WERI-Rb-1 (cell line): ENCODE measurements around the gene COX7B2.

Source experiments
- DNase-seq: peaks from one replicate; pipeline ENCODE4 v3.0.0-alpha.2; 2020
- H3K27ac ChIP-seq: fragments of 250-450 bp; sonication (Bioruptor Pico); 2 replicates; pipeline ENCODE4 v1.5.1; 2020; ENCODE audit warnings: mild to moderate bottlenecking, moderate library complexity
- H3K27me3 ChIP-seq: fragments of 250-450 bp; sonication (Bioruptor Pico); 2 replicates; pipeline ENCODE4 v1.5.1; 2021; ENCODE audit warnings: mild to moderate bottlenecking, low read depth, moderate library complexity; ENCODE audit not compliant: insufficient read depth, severe bottlenecking
- H3K36me3 ChIP-seq: fragments of 250-450 bp; sonication (Bioruptor Pico); 2 replicates; pipeline ENCODE4 v1.5.1; 2020; ENCODE audit warnings: mild to moderate bottlenecking, moderate library complexity
- H3K4me3 ChIP-seq: 2 replicates; pipeline ENCODE4 v1.5.1; 2011; ENCODE audit warnings: low read depth, mild to moderate bottlenecking, control low read depth, low read length
- H3K9me3 ChIP-seq: fragments of 250-450 bp; sonication (Bioruptor Pico); 2 replicates; pipeline ENCODE4 v1.5.1; 2021; ENCODE audit warnings: mild to moderate bottlenecking, moderate library complexity; ENCODE audit not compliant: severe bottlenecking
- TF ChIP-seq, protein P1 (sequence below): IDR thresholded peaks from 2 replicates; pipeline ENCODE4 v1.5.1; 2011; ENCODE audit warnings: low read depth, mild to moderate bottlenecking, control low read depth, inconsistent platforms, low read length

COX7B2 gene

DNA sequence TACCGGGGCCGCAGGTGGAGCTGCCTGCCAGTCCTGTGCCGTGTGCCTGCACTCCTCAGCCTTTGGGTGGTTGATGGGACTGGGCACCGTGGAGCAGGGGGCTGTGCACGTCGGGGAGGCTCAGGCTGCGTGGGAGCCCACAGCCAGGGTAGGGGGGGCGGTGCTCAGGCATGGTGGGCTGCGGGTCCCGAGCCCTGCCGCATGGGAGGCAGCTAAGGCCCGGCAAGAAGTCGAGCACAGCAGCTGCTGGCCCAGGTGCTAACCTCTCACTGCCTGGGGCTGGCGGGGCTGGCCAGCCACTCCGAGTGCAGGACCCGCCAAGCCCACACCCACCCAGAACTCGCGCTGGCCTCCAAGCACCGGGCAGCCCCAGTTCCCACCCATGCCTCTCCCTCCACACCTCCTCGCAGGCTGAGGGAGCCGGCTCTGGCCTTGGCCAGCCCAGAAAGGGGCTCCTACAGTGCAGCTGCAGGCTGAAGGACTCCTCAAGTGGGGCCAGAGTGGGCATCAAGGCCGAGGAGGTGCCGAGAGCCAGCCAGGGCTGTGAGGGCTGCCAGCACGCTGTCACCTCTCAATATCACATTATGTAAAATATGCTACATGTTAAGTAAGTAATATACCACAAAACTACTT is 104.1 kb downstream of the COX7B2 start:
- H3K27ac ChIP-seq, result no peak overlapping the region
- H3K9me3 ChIP-seq, result no peaks in the 10 kb centered on the region
- H3K27me3 ChIP-seq, result no peaks in the 10 kb centered on the region
- DNase-seq, result no peak
- H3K36me3 ChIP-seq, result no peaks in the 10 kb centered on the region
- H3K4me3 ChIP-seq, result no peak overlapping the region
- TF ChIP-seq, protein P1, sequence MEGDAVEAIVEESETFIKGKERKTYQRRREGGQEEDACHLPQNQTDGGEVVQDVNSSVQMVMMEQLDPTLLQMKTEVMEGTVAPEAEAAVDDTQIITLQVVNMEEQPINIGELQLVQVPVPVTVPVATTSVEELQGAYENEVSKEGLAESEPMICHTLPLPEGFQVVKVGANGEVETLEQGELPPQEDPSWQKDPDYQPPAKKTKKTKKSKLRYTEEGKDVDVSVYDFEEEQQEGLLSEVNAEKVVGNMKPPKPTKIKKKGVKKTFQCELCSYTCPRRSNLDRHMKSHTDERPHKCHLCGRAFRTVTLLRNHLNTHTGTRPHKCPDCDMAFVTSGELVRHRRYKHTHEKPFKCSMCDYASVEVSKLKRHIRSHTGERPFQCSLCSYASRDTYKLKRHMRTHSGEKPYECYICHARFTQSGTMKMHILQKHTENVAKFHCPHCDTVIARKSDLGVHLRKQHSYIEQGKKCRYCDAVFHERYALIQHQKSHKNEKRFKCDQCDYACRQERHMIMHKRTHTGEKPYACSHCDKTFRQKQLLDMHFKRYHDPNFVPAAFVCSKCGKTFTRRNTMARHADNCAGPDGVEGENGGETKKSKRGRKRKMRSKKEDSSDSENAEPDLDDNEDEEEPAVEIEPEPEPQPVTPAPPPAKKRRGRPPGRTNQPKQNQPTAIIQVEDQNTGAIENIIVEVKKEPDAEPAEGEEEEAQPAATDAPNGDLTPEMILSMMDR, result no peak

- TF ChIP-seq, protein P1, result no peak
- Histone ChIP-seq H3K9me3 (peaks cover 3% of the 10 kb centered on the region), H3K36me3 (no peaks in the 10 kb centered on the region), H3K27ac (no peak overlapping the region), H3K4me3 (no peak overlapping the region), H3K27me3 (no peaks in the 10 kb centered on the region)
- DNase-seq, result no peak
Observed at GRCh38 chr4:46793036-46793435, 116.0 kb downstream of the COX7B2 start.

DNA sequence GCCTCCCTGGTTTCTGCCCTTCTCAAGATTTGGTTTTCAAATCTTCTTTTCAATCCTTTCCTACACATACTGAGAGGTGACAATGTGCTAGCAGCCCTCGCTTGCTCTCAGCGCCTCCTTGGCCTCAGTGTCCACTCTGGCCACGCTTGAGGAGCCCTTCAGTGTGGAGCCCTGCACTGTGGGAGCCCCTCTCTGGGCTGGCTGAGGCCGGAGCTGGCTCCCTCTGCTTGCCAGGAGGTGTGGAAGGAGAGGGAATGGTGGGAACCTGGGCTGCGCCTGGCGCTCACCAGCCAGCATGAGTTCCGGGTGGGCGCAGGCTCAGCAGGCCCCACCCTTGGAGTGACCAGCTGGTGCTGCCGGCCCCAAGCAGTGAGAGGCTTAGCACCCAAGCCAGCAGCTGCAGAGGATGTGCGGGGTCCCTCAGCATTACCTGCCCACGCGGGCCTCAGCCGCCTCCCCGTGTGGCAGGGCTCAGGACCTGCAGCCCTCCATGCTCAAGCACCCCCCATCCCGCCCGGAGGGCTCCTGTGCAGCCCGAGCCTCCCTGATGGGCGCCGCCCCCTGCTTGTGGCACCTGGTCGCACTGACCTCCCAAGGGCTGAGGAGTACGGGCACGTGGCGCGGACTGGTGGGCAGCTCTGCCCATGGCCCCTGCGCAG is 127.5 kb downstream of the COX7B2 start:
- TF ChIP-seq, protein P1, result no peak
- no peaks in the 10 kb centered on the region for H3K9me3 ChIP-seq
- H3K27me3 ChIP-seq, result no peaks in the 10 kb centered on the region
- H3K27ac ChIP-seq, result no peak overlapping the region
- no peak for DNase-seq
- H3K4me3 ChIP-seq, result no peak overlapping the region
- no peaks in the 10 kb centered on the region for H3K36me3 ChIP-seq

GRCh38 chr4:46765465-46765864 is 143.6 kb downstream of the COX7B2 start:
- Histone ChIP-seq H3K36me3 (no peaks in the 10 kb centered on the region), H3K9me3 (no peaks in the 10 kb centered on the region), H3K27ac (no peak overlapping the region), H3K27me3 (no peaks in the 10 kb centered on the region), H3K4me3 (no peak overlapping the region)
- DNase-seq, result no peak
- TF ChIP-seq, protein P1, result no peak

DNA sequence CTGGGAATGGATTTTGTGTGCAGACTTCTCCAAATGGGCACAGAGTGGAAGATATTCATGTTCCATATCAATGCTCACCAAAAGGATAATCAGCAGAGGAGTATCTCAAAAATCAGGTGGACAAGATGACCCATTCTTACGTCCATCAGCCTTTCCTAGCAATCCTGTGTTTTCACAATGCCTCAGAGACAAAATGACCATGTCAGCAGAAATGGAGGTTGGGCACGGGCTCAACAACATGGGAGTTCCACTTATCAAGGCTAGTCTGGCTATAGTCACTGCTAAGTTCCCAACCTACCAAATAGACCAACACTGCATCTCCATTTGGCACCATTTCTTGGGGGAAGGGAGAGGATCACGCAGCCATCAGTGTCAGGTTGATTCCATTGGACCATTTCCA is 179.0 kb downstream of the COX7B2 start:
- no peak overlapping the region for H3K27ac ChIP-seq
- no peaks in the 10 kb centered on the region for H3K27me3 ChIP-seq
- TF ChIP-seq, protein P1, result no peak
- no peaks in the 10 kb centered on the region for H3K36me3 ChIP-seq
- DNase-seq, result no peak
- H3K4me3 ChIP-seq, result no peak overlapping the region
- H3K9me3 ChIP-seq, result no peaks in the 10 kb centered on the region

- Histone ChIP-seq H3K36me3 (no peaks in the 10 kb centered on the region), H3K9me3 (no peaks in the 10 kb centered on the region), H3K27ac (no peak overlapping the region), H3K27me3 (no peaks in the 10 kb centered on the region), H3K4me3 (no peak overlapping the region)
- DNase-seq, result no peak
- TF ChIP-seq, protein P1, result no peak
Observed at GRCh38 chr4:46720055-46720454, 189.0 kb downstream of the COX7B2 start.
